GM19397 (cell line): Measurements from ENCODE around the gene ING4.

ENCODE experiments used
- ATAC-seq: cut with Tn5 transposase; IDR thresholded peaks from one replicate; pipeline ENCODE4 v1.9.1; 2021; ENCODE audit warnings: mild to moderate bottlenecking, moderate library complexity; ENCODE audit not compliant: unreplicated experiment

ING4 gene

DNA sequence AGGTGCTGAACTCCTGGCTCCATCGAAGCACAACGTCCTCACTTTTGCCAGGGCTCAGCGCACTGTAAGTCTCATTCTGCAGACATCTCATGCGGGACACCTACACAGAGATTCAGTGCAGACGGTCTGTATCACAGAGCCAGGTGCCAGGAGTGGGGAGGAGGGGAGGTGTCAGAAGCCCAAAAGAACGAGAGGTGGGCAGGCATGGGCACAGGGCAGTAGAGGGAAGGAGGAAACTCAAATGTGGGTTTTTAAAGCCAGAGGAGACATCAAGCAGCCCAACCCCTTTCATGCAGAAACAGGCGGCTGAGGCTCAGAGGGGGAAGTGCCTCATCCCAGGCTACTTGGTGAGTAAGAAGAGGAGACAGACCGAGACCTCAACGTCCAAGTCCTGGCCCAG, 24.6 kb downstream of the ING4 start:
- ATAC-seq: no peak

DNA sequence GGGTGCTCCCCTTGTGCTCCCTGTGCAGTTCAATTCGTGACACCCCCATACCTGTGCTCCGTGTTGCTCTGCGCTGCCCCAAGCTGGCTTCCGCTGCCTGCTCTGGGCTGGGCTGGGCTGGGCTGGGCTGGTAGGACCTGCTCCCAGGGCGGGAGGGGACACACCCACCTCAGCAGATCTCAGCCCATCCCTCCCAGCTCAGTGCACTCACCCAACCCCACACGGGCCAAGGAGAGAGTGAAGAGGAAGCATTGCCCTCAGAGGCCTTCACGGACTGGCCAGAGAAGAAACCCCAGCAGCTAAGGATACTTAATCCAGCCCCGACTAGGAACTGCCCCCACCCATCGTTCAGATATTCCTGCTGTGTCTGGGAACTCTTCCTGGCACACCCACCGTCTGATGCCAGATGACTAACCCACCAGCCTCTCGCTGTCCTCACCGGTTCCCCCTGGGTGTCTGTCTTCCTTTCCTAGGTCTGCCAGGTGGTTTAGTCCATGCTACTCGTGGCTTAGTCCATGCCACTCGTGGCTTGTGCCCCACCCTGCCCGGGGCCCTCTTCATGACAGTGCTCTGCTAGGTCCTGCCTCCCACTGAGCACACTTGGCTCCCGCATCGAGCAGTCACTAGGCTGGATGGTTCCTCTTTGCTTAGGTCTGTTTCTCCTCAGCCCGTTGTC, 26.9 kb downstream of the ING4 start, which contains the start of gene LPAR5:
LPAR5 (minus strand) TSS at position 104 of the 676 bp plus-strand sequence. CDS start 14,711 bp downstream, outside the sequence.
- no peak for ATAC-seq

DNA sequence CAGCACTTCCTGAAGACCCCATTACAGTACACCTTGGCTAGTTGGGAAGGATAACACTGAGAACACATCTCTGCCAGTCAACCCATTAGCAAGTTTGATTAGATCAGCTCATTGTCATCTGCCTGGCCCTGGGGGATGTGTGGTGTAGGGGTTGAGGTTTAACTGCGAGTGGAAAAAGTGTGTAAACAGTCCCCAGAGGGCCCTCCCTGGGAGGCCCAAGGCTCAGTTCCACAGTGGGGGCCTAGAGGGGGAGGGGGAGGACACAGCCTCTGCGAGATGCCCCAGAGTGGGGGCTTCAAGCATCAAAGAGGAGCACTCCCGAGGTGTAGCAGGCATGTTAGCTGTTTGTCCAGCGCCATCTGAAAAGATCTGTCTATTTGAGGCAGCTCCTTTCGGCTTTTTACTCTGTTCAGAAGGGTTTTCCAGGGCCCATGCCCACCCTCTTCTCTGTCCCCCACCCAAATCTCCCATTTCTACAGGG, 27.5 kb downstream of the ING4 start:
- peak; percentile 35 for ATAC-seq

DNA sequence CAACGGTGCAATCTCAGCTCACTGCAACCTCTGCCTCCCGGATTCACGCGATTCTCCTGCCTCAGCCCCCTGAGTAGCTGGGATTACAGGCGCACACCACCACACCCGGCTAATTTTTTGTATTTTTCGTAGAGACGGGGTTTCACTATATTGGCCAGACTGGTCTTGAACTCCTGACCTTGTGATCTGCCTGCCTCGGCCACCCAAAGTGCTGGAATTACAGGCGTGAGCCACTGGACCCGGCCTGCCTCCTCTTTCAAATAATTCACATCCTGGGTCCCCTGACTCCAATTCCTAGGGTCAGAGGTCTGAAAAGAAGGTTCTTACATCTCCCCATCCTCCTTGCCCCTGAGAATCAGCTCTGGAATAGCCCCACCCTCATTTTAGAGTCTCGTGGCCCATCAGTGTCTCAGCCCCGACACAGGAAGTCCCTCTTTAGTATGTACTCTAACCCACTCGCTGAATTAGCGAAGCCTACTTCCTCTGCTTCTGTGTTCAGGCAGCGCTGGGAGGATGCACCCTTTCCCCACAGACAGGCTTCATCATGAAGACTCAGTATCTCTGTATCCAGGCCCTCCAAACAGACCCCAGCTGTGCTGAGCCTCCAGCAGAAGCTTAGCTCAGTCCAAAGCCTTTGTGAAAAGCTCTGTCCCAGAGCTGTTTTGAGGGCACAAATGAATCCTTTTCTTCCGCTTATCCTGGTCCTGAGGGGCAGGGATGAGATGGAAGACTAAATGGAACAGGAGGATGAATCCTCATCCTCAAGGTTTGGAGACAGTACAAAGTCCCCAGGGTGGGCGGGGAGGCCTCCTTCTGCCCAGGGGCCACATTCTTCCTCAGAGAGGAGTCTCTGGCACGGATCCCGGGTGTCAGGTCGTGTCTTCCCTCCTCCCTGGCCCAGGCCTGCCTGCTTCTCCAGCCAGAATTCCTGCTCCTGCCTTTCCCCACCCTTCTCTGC, 30.6 kb downstream of the ING4 start:
- ATAC-seq: no peak

DNA sequence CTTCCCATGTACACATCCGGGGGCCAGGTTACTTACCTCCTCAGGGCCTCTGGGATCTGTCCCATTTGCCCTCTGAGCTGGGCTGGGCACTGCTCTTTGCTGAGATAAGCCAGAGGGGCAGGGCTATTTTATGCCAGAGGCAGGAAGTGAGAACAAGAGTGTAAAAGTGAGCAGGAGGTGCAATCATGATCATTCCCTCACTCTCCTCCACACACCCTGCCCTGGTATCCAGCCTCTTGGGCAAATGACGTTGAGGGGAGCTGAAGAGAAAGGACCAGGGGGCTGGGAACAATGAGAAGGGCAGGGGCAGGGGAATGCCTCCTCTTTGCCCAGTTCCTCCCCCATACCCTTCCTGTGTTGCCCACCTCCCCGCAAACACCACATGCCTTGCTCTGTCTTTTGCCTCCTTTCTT, 31.4 kb downstream of the ING4 start:
- ATAC-seq: no peak

DNA sequence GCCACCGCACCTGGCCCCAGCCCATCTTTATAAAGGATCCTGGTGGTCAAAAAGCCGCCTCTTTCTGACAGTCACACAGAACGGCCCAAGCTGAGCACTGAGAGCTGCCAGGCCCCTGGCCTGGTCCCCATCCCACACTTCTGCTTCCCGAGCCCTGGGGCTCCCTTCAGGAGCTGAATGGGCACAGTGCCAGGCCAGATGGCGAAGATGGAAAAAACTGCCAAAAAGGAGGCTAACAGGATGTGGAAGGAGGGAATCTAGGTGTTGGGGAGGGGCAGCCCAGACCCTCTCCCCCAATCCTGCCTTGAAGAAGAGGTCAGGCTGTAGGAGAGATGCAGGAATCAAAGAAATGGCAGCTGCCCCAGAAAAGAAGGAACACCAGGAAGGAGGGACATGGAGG, 32.2 kb downstream of the ING4 start:
- no peak for ATAC-seq

DNA sequence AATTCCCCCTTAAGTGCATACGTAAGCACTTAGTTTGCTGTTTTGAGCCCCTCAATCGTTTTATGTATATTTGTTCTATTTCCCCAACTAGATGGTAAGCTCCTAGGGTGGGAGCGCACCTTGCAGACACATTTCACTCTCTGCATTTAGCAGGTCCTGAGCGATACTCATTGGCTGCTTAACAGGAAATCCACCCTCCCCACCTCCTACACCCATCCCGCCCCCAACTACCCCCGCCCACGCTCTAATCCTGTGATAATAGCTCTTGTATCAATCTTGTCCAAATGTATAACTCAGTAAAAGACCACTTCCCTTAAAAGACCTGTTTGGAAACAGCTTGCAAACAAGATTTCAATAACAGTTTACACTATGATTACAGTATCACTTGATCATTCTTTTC, 35.3 kb downstream of the ING4 start:
- ATAC-seq: no peak

DNA sequence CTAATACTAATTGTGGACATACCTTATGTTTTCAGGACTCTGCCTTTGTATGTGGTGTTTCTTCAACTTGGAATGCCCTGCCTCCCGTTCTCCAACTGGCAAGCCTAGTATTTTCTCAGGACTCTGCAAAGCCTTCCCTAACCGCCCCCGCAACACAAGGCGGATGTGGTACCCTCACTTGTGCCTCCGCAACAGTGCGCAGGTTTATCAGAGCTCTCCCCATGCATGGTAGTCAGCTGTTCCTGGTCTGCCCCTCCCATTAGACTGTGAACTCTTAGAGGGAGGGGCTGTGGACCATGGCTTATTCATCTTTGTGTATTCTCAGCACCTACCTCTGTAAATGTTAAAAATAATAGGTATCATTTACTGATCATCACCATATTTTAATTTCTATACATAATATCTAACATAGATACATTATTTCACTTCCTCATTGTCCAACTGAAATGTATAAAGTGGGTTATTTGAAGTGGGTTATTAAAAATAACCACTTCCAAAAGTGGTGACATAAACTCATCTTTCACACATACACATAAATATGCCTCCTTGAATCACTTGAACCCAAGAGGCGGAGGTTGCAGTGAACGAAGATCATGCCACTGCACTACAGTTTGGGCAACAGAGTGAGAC, 36.1 kb downstream of the ING4 start:
- no peak for ATAC-seq

DNA sequence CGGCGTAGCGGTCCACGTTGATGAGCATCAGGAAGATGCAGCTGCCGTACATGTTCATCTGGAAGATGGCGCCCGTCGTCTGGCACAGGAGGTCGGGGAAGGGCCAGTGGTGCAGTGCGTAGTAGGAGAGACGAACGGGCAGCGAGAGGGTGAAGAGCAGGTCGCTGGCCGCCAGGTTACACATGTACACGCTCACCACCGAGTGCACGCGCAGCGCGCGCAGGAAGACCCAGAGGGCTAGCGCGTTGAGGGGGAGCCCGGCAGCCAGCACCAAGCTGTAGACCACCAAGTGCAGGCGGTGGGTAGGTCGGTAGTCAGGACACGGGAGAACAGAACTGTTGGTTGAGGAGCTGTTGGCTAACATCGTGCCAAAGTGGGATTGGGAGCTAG, 42.0 kb downstream of the ING4 start:
- no peak for ATAC-seq

DNA sequence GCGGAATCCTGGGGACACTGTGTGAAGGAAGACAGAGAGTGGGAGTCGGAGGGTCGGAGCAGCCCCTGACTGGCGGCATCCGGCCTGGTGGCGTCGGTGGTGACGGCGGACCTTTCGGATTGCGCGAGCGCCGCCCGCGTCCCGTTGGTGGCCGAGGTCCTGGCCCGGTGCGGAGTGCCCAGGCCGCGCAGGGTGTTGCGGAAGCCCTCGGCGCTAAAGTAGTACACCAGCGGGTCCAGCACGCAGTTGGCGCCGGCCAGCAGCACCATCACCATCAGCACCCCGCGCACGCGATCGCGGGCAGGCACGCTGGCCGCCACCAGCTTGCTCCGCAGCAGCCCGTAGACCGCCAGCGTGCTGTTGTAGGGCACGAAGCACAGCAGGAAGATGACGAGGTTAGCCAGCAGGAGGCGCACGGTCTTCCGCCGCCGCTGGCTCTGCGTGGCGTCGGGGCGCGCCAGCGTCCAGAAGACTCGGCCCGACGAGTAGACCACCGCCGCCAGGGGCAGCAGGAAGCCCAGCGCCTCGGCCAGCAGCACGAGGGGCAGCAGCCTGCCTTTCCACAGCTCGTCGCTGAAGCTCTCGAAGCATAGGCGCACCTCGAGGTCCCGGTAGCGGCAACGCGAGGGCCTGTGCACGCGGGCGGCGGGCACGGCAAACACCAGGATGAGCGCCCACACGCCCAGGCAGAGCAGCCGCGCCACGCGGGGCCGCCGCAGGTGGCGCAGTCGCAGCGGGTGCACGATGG, 42.6 kb downstream of the ING4 start:
- no peak for ATAC-seq

DNA sequence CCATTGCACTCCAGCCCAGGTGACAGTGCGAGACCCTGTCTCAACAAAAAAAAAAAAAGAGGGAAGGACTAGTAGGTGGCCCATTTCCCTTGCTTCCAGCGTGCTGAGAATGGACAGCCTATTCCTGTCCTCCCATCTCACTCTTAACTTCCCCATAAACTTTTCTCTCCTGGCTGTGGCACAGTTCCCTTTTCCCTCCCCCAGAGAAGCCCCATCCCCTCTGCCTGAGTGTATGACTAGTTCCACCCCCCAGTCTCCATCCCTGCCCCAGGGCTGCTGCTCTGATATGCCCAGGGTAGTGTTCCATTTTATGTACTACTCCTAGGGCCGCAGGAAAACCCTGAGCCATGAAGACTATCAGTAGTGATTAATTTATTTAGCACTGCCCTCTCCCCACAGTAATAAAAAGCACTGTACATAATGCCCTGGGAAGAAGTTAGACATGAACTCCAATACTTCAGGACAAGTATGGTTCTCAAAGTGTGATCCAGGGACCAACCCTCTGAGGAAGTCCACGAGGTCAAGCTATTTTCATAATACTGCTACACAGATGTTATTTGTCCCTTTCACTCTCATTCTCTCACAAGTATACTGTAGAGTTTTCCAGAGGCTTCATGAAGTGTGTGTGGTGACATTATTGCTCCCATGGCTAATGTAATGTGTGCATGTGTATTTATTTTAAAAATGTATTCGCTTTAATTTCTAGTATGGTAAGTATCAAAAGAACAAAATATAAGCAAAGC, 44.3 kb downstream of the ING4 start:
- ATAC-seq: no peak

DNA sequence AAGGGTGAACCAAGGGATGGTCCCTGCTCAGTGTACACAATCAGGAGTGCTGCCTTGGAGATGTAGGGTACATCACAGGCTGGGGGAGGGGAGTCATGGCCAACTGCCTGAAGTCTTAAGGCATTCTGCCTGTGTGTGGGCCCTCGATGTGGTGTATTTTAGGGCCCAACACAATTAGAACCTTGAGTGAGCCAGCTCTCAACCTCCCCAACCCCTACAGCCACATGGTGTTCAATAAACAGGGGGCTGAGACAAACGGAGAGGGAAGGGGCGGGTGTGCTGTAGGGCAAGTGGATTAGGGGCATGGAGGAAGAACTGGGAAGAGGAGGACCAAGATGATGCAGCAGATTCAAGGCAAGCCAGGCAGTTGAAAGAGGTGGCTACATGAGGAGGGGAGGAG, 47.1 kb downstream of the ING4 start:
- ATAC-seq: no peak

DNA sequence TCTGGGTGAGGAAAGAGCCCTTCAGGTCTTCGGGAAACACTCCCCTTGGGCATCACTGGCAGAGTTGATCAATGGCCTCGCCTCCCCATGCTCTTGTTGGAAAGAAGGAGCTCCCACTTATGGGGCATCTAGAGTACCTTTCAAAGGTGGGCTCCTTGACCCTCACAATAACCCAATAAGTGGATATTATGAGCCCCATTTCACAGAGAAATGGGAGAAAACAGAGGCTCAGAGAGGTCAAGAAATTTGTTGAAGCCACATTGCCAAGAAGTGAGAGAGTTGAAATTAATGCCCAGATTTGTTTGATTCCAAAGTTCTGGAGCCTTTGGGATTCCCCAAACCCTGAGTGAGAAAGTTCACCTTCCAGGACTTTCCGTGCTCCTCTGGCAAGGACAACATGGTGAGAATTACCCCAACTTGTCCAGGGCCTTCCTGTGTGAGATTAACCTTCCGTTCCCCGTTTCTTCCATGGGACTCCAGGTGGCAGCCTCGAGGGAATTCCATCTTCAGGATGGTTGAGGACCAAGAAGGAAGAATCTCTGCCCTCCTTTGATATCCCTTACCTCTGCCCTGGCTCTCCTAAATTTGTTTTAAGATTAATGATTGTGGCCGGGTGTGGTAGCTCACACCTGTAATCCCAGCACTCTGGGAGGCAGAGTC, 48.3 kb downstream of the ING4 start:
- no peak for ATAC-seq

DNA sequence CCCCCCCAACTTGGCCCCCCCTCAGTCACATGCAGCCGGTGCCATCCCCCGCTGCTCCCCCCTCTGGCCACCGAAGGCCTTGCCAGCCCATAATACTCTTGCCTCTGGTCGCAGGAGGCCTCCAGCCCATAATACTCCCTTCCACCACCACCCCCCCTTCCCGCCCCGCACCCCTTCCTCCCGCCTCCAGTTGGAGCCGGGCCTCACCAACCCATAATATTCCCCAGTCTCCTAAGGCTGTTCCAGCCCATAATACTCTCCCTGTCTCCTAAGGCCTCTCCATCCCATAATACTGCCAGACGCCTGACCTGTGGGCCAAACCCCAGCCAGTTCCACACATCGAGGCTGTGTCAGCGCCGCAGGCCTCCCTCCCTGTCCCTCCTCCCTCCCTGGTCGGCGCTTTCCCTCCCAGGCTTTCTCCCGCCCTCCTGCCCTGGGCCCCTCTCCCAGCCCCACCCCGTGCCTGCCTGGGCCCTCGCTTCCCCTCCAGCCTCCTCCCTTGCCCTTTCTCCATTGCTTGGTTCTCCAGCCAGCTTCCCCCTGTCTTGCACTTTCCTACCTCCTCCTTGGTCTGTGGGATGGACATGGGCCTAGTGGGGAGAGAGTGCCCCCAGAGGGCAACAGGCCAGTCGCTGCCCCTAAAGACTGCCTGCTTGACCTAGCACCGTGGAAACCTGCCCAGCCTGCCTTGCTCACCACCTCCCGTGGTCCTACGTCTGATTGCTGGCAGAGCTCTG, 49.0 kb downstream of the ING4 start:
- ATAC-seq: no peak

DNA sequence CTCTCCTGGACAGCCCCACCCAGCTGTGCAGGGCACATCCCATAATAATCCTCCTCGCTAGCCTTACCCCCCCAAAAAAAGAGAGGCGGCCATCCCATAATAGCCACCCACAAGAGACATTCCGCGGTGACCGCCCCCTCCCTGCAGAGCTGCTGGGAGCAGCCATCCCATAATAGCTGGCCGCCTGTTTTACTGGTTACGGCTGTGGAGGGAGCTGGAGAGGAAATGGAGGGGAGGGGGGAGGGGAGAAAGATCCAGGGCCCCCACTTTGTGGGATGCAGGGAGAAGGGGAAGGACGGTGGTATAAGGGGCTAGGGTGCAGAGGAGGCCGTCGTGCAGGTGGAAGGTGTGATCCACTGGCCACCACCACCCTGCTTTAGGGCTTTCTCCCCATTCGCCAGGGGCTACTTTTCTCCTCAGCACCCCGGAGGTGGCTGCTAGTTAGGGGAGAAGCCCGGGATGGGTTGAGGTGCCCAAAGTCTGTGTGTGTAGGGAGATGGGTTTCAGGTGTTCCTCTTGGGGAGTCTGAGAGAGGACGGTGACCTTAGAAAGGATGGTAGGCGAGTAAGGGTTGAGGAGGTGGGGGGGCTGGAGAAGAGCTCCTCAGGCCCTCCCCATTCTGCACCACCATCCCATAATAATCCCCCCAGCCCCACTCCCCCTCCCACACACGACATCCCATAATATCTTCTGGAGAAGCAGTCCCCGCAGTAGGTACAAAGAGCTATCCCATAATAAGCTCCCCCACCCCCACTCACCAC, 49.7 kb downstream of the ING4 start:
- ATAC-seq: no peak

DNA sequence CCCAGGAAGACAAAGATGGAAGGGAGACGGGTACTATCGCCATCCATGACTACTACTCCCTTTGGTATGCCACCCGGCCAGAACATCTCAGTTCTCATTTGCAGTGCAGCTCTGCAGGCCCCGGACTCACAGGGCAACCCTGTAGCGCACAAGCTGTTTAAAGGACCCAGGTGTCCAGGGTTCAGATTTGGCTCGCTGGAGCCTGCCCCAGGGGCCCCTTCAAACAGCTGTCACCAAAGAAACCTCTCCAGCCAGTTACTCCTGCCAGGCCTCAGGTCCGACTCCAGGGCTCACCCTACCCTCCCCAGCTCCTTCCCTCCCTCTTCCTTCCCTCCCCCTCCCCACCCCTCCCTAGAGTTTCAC, 50.3 kb downstream of the ING4 start:
- no peak for ATAC-seq

DNA sequence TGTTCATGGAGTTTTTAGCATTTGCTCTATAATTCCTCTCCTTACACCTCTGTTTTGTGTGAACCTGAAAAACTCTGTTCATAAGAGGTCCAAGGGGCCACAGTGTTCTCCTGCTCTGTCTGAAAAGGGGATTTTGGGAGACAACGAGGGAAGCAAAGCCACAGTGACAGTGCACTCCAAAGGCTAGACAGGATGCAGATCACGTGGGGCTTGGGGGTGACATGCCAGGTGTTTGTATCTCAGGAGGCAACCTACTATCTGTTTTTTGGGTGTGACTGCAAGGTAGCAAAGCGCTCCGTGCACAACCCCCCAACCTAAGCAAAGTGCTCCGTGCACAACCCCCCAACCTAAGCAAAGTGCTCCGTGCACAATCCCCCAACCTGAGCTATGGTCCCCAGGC, 50.7 kb downstream of the ING4 start:
- no peak for ATAC-seq

DNA sequence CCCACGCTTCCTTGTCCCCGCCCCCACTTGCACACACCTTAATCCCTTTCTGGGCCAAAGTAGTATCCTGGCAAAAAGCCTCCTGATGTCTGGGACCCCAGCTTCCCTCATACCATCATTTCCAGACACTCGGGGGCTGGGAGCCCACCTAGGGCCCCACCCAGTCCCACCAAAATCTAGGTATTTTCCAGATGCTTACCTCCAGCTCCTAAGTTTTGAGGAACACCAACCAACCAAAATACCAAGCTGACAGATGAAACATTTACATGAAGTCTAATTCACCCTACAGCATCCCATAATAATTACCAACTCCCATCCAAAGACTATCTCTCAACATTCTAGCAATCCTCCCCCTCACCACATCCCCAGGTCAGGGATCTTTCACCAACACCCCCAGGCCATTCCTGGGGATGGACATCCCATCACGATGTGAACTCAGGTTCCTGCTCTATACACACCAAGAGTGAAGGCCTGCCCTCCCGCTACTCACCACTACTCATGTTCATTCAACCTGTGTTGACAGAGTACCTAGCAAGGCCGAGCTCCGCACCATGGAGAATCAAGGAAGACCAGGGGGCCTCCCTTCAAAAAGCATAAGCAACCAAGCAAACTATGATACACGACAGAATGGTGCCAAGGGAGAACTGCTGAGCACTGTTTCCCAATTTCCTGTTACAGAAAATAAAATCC, 54.2 kb downstream of the ING4 start:
- ATAC-seq: no peak
